Activated naive CD8-positive, alpha-beta T cell treated with anti-CD3 and anti-CD28 coated beads, Interleukin-2, amount 50 U/mL, for 24 hours (primary cell): ENCODE data around the gene POLE3.
A peak's percentile ranks its signal among the peaks of the same experiment; 100 is the strongest.
"Not testable (repeated sequence)": the region's sequence is repeated elsewhere in the genome, so short reads cannot be mapped to it uniquely, and the experiment has no call there.

Experiments used
- ATAC-seq: fragments of 150-1000 bp; cut with Tn5 transposase; one replicate; pipeline ENCODE4 v1.10.0; 2021
- DNase-seq: peaks from one replicate; pipeline ENCODE4 v3.0.0; 2021
- H3K27ac Mint-ChIP-seq: one replicate; pipeline ENCODE4 v1.8.0; 2021; ENCODE audit warnings: mild to moderate bottlenecking, mixed read lengths
- H3K27me3 Mint-ChIP-seq: one replicate; pipeline ENCODE4 v1.8.0; 2021; ENCODE audit warnings: mixed read lengths
- H3K36me3 Mint-ChIP-seq: one replicate; pipeline ENCODE4 v1.8.0; 2021; ENCODE audit warnings: low read depth, mixed read lengths
- H3K4me1 Mint-ChIP-seq: one replicate; pipeline ENCODE4 v1.8.0; 2021; ENCODE audit warnings: mixed read lengths
- H3K4me3 Mint-ChIP-seq: one replicate; pipeline ENCODE4 v1.8.0; 2021; ENCODE audit warnings: mild to moderate bottlenecking, moderate library complexity, mixed read lengths
- H3K9me3 Mint-ChIP-seq: one replicate; pipeline ENCODE4 v1.8.0; 2021; ENCODE audit warnings: mixed read lengths

The POLE3 gene

GRCh38 chr9:113375057-113376023 lies 35.1 kb downstream of the POLE3 start:
- DNase-seq (no peak), ATAC-seq (no peak)
- Mint-ChIP-seq H3K4me1 (peaks cover 13% of the 10 kb centered on the region), H3K36me3 (no peaks in the 10 kb centered on the region), H3K4me3 (peak overlapping the region; percentile 78), H3K27me3 (peaks cover 5% of the 10 kb centered on the region), H3K9me3 (no peaks in the 10 kb centered on the region), H3K27ac (peak overlapping the region; percentile 61)

- H3K4me3 Mint-ChIP-seq, result no peak overlapping the region
- no peaks in the 10 kb centered on the region for H3K9me3 Mint-ChIP-seq
- H3K36me3 Mint-ChIP-seq, result no peaks in the 10 kb centered on the region
- peaks cover 5% of the 10 kb centered on the region for H3K27me3 Mint-ChIP-seq
- no peak for ATAC-seq
- no peak overlapping the region for H3K27ac Mint-ChIP-seq
- peaks cover 13% of the 10 kb centered on the region for H3K4me1 Mint-ChIP-seq
- DNase-seq, result no peak
Measured at GRCh38 chr9:113373676-113374392, 36.6 kb downstream of the POLE3 start.

- DNase-seq (no peak), ATAC-seq (no peak)
- no peak overlapping the region for H3K27ac Mint-ChIP-seq
- peaks cover 13% of the 10 kb centered on the region for H3K4me1 Mint-ChIP-seq
- H3K9me3 Mint-ChIP-seq, result no peaks in the 10 kb centered on the region
- H3K4me3 Mint-ChIP-seq, result no peak overlapping the region
- H3K36me3 Mint-ChIP-seq, result no peaks in the 10 kb centered on the region
- H3K27me3 Mint-ChIP-seq, result peaks cover 5% of the 10 kb centered on the region
Measured at GRCh38 chr9:113373256-113373655, 37.2 kb downstream of the POLE3 start.

GRCh38 chr9:113372059-113372458 lies 38.4 kb downstream of the POLE3 start:
- Mint-ChIP-seq H3K9me3 (no peaks in the 10 kb centered on the region), H3K27me3 (peaks cover 5% of the 10 kb centered on the region), H3K4me3 (no peak overlapping the region), H3K4me1 (peaks cover 12% of the 10 kb centered on the region), H3K27ac (no peak overlapping the region), H3K36me3 (no peaks in the 10 kb centered on the region)
- DNase-seq (no peak), ATAC-seq (no peak)

GRCh38 chr9:113370806-113371325 lies 39.6 kb downstream of the POLE3 start:
- Mint-ChIP-seq H3K36me3 (no peaks in the 10 kb centered on the region), H3K9me3 (no peaks in the 10 kb centered on the region), H3K4me1 (peaks cover 10% of the 10 kb centered on the region), H3K27me3 (peaks cover 5% of the 10 kb centered on the region), H3K27ac (no peak overlapping the region), H3K4me3 (no peak overlapping the region)
- ATAC-seq (no peak), DNase-seq (no peak)

GRCh38 chr9:113369855-113370140 lies 40.7 kb downstream of the POLE3 start:
- no peak for ATAC-seq
- no peak for DNase-seq

GRCh38 chr9:113368982-113369854 lies 41.3 kb downstream of the POLE3 start:
- DNase-seq (no peak), ATAC-seq (no peak)
- Mint-ChIP-seq H3K36me3 (no peaks in the 10 kb centered on the region), H3K4me1 (no peaks in the 10 kb centered on the region), H3K4me3 (no peak overlapping the region), H3K27me3 (no peaks in the 10 kb centered on the region), H3K27ac (no peak overlapping the region), H3K9me3 (no peaks in the 10 kb centered on the region)

More at GRCh38 chr9:113369855-113370140, 40.7 kb downstream of the POLE3 start:
- no peaks in the 10 kb centered on the region for H3K27me3 Mint-ChIP-seq
- H3K36me3 Mint-ChIP-seq, result no peaks in the 10 kb centered on the region
- no peaks in the 10 kb centered on the region for H3K9me3 Mint-ChIP-seq
- H3K4me1 Mint-ChIP-seq, result no peaks in the 10 kb centered on the region
- H3K27ac Mint-ChIP-seq, result no peak overlapping the region
- H3K4me3 Mint-ChIP-seq, result no peak overlapping the region

GRCh38 chr9:113368348-113368981 lies 42.0 kb downstream of the POLE3 start:
- no peak for ATAC-seq
- Mint-ChIP-seq H3K27ac (no peak overlapping the region), H3K9me3 (no peaks in the 10 kb centered on the region), H3K27me3 (no peaks in the 10 kb centered on the region), H3K4me1 (no peaks in the 10 kb centered on the region), H3K36me3 (no peaks in the 10 kb centered on the region), H3K4me3 (no peak overlapping the region)
- no peak for DNase-seq

- ATAC-seq, DNase-seq, H3K9me3 Mint-ChIP-seq: not testable (repeated sequence)
Measured at GRCh38 chr9:113365652-113366051, 44.8 kb downstream of the POLE3 start.

GRCh38 chr9:113364951-113365350 lies 45.5 kb downstream of the POLE3 start:
- no peak for DNase-seq
- no peak overlapping the region for H3K4me3 Mint-ChIP-seq
- no peak for ATAC-seq
- no peaks in the 10 kb centered on the region for H3K9me3 Mint-ChIP-seq
- peaks cover 2% of the 10 kb centered on the region for H3K36me3 Mint-ChIP-seq
- no peak overlapping the region for H3K27ac Mint-ChIP-seq
- peaks cover 23% of the 10 kb centered on the region for H3K4me1 Mint-ChIP-seq
- H3K27me3 Mint-ChIP-seq, result no peaks in the 10 kb centered on the region

More at GRCh38 chr9:113365652-113366051, 44.8 kb downstream of the POLE3 start:
- not testable (repeated sequence) for H3K4me3 Mint-ChIP-seq, H3K36me3 Mint-ChIP-seq, H3K27me3 Mint-ChIP-seq, H3K27ac Mint-ChIP-seq
- peaks cover 17% of the 10 kb centered on the region for H3K4me1 Mint-ChIP-seq

- Mint-ChIP-seq H3K27me3 (no peaks in the 10 kb centered on the region), H3K27ac (no peak overlapping the region), H3K9me3 (no peaks in the 10 kb centered on the region), H3K4me1 (peaks cover 23% of the 10 kb centered on the region), H3K36me3 (peaks cover 2% of the 10 kb centered on the region), H3K4me3 (no peak overlapping the region)
- ATAC-seq (no peak), DNase-seq (no peak)
Measured at GRCh38 chr9:113363336-113363735, 47.1 kb downstream of the POLE3 start.

GRCh38 chr9:113361304-113362018 lies 49.0 kb downstream of the POLE3 start:
- peak; percentile 14 for DNase-seq
- peaks cover 2% of the 10 kb centered on the region for H3K36me3 Mint-ChIP-seq
- H3K27me3 Mint-ChIP-seq, result no peaks in the 10 kb centered on the region
- peak overlapping the region; percentile 19 for H3K4me3 Mint-ChIP-seq
- peak; percentile 97 for ATAC-seq
- H3K27ac Mint-ChIP-seq, result peak overlapping the region; percentile 77
- no peaks in the 10 kb centered on the region for H3K9me3 Mint-ChIP-seq
- peaks cover 23% of the 10 kb centered on the region for H3K4me1 Mint-ChIP-seq

- ATAC-seq (no peak), DNase-seq (no peak)
- Mint-ChIP-seq H3K27me3 (no peaks in the 10 kb centered on the region), H3K9me3 (no peaks in the 10 kb centered on the region), H3K4me1 (peaks cover 23% of the 10 kb centered on the region), H3K4me3 (no peak overlapping the region), H3K36me3 (peaks cover 3% of the 10 kb centered on the region), H3K27ac (no peak overlapping the region)
Measured at GRCh38 chr9:113360242-113360842, 50.1 kb downstream of the POLE3 start.
